PFSK-1 (cell line): Measurements from ENCODE around the gene METTL22.

ENCODE experiments used
- FOXP2 ChIP-seq: optimal IDR thresholded peaks from 2 replicates; pipeline ENCODE3; 2011; ENCODE audit warnings: borderline replicate concordance, control low read depth, inconsistent platforms; ENCODE audit not compliant: insufficient read depth; ENCODE audit errors: extremely low read length, extremely low read depth
- POLR2AphosphoS5 ChIP-seq: IDR thresholded peaks from 2 replicates; pipeline ENCODE4 v1.6.1; 2012; ENCODE audit warnings: low read depth, mild to moderate bottlenecking, control low read depth, low read length, moderate library complexity
- REST ChIP-seq, 2 experiments: IDR thresholded peaks; 2 replicates each; pipeline versions ENCODE4 v1.6.1 to v1.8.0; 2011 to 2012; ENCODE audit warnings: low read depth in 2 of 2, low read length in 2 of 2, control low read depth in 1 of 2, inconsistent platforms in 1 of 2, mild to moderate bottlenecking in 1 of 2, moderate library complexity in 1 of 2; ENCODE audit not compliant: insufficient read depth in 1 of 2
- SIN3A ChIP-seq: IDR thresholded peaks from 2 replicates; pipeline ENCODE4 v1.6.1; 2012; ENCODE audit warnings: mild to moderate bottlenecking, low read length, moderate library complexity, borderline replicate concordance; ENCODE audit not compliant: insufficient read depth
- TAF1 ChIP-seq: IDR thresholded peaks from 2 replicates; pipeline ENCODE4 v1.6.1; 2012; ENCODE audit warnings: low read length, control low read depth, borderline replicate concordance; ENCODE audit not compliant: insufficient read depth

Gene METTL22

DNA sequence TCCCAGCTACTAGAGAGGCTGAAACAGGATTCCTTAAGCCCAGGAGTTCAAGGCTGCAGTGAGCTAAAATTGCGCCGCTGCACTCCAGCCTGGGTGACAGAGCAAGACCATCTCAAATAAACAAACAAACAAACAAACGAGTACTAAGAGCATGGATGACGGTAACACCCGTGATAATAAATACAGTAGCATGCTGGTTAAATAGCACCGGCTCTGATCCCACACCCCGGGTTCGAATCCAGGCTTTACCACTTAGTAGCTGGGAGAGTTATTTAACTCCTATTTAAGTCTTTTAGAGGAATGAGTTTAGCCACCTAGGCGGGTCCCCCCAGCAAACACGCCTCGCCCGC lies 301 bp upstream of the METTL22 start:
- TF ChIP-seq POLR2AphosphoS5, result no peak
- TF ChIP-seq REST (IDR thresholded peaks at IDR 0.05; ENCODE audit: insufficient read depth in 1 of 2, low read depth in 2 of 2, low read length in 2 of 2), result no peak
- TF ChIP-seq SIN3A, result no peak
- TF ChIP-seq FOXP2, result no peak
- TF ChIP-seq TAF1, result no peak

DNA sequence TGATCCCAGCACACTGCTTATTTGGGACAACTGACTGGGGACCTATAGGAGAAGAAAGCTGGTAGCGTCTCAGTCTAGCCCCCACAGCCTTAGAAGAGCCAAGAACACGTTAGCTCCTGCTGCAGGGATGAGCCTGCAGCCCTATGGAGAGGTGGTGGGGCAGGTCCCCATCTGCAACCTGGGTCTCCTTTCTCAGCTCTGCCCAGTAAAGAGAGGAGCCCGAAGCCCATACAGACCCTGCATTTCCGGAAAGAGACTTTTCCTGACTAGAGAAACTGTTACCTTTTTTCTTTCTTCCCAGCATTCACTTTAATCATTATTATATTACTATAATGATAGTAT lies 788 bp downstream of the METTL22 start:
- TF ChIP-seq POLR2AphosphoS5, result no peak
- no peak for TF ChIP-seq SIN3A
- TF ChIP-seq TAF1, result no peak
- no peak for TF ChIP-seq REST (IDR thresholded peaks at IDR 0.05; ENCODE audit: insufficient read depth in 1 of 2, low read depth in 2 of 2, low read length in 2 of 2)
- TF ChIP-seq FOXP2, result no peak

- no peak for TF ChIP-seq REST (IDR thresholded peaks at IDR 0.05; ENCODE audit: insufficient read depth in 1 of 2, low read depth in 2 of 2, low read length in 2 of 2)
- TF ChIP-seq POLR2AphosphoS5, result no peak
- no peak for TF ChIP-seq TAF1
- TF ChIP-seq SIN3A, result no peak
- TF ChIP-seq FOXP2, result no peak
These were observed 2.1 kb downstream of the METTL22 start for GRCh38 chr16:8623634-8624033.

DNA sequence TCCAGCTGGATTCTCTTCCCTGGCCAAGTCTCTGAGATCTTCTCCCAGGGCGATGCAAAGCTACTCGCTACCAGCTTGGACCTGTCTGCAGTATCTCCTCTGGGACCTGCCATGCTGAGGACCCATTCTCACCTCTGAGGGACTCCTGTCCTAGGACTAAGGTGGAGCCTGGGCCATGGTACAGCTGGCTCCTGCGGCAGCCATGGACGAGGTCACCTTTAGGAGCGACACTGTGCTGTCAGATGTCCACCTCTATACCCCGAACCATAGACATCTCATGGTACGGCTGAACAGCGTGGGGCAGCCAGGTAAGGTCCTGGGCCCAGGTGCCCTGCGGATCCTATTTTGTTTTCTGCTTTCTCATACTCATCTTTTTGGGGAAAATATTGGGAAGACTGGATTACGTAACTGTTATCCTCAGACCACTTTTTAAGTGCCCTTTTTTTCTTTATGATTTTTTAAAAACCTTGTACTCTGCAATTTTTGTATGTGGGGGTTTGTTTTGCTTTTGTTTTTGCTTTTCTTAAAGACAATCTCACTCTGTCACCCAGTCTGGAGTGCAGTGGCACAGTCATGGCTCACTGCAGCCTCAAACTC lies 4.1 kb downstream of the METTL22 start:
- TF ChIP-seq REST (IDR thresholded peaks at IDR 0.05; ENCODE audit: insufficient read depth in 1 of 2, low read depth in 2 of 2, low read length in 2 of 2), result no peak
- TF ChIP-seq TAF1, result no peak
- TF ChIP-seq SIN3A, result no peak
- TF ChIP-seq POLR2AphosphoS5, result no peak
- no peak for TF ChIP-seq FOXP2

DNA sequence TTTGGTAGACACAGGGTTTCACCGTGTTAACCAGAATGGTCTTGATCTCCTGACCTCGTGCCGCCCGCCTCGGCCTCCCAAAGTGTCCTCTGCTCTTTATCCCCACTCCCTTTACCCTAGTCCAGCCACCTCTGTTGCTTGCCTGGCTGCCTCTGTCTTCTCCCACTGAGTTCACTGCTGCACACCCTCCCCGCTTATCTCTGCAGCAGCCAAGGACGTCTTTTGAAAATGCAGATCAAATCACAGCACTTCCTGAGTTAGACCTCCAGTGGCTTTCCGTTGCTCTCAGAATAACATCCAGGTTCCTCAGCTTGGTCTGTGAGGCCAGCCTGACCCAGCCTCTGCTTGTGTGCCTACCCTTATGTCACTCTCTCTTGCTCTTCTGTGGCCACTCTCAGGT lies 5.4 kb downstream of the METTL22 start:
- TF ChIP-seq POLR2AphosphoS5, result no peak
- no peak for TF ChIP-seq SIN3A
- no peak for TF ChIP-seq TAF1
- TF ChIP-seq REST (IDR thresholded peaks at IDR 0.05; ENCODE audit: insufficient read depth in 1 of 2, low read depth in 2 of 2, low read length in 2 of 2), result no peak
- no peak for TF ChIP-seq FOXP2
